Spleen (tissue), 7 donors: ENCODE measurements around the gene CSF3R.

Source experiments
- POLR2A ChIP-seq, 3 donors: fragments of 450-650 bp; IDR thresholded peaks; one replicate each; pipeline ENCODE4 v1.5.1; 2017; ENCODE audit warnings: antibody characterized with exemption in 3 of 3, mild to moderate bottlenecking in 1 of 3
- POLR2AphosphoS5 ChIP-seq, 3 donors: sonication (generic); formaldehyde crosslinking; IDR thresholded peaks; one replicate each; pipeline ENCODE4 v1.5.1; 2017; ENCODE audit warnings: antibody characterized with exemption in 3 of 3
- TF ChIP-seq, protein P1 (sequence below), 11 experiments: fragments of 200-600 bp in 7 of 11; fragments of 450-650 bp in 4 of 11; sonication (generic) in 4 of 11; IDR thresholded peaks in 8 of 11; conservative IDR thresholded peaks in 3 of 11; 1 replicate in 7 of 11; 2 replicates in 4 of 11; pipeline versions ENCODE4 v1.4.0 to v1.8.0; 2016 to 2021; ENCODE audit warnings: antibody characterized with exemption in 11 of 11, inconsistent platforms in 4 of 11, mild to moderate bottlenecking in 1 of 11
- donor health status: DM: no; HTN: no; CAD: no; lungs with moderate emphysema.
- donor health status: DM: no; HTN: no; CAD: no.
- donor health status: DM: no; HTN: no; CAD: no.

DNA sequence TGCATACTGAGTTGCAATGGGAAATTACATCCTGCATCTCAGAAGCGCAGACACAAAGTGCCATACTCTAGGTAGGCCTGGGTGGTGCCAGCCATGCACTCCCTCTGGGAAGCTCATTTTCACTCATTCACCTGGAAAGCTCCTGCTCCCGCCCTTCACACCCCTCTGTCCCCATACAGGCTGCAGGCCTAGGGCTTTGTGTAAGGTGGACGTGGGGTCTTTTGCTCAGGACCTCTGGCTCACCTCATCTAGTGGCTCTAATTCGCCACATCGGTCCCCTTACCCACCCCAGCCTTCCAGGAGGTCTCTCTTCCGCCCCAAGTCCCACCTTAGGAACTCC is 19.3 kb downstream of the CSF3R start:
- TF ChIP-seq, protein P1, sequence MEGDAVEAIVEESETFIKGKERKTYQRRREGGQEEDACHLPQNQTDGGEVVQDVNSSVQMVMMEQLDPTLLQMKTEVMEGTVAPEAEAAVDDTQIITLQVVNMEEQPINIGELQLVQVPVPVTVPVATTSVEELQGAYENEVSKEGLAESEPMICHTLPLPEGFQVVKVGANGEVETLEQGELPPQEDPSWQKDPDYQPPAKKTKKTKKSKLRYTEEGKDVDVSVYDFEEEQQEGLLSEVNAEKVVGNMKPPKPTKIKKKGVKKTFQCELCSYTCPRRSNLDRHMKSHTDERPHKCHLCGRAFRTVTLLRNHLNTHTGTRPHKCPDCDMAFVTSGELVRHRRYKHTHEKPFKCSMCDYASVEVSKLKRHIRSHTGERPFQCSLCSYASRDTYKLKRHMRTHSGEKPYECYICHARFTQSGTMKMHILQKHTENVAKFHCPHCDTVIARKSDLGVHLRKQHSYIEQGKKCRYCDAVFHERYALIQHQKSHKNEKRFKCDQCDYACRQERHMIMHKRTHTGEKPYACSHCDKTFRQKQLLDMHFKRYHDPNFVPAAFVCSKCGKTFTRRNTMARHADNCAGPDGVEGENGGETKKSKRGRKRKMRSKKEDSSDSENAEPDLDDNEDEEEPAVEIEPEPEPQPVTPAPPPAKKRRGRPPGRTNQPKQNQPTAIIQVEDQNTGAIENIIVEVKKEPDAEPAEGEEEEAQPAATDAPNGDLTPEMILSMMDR (IDR thresholded peaks at IDR 0.05 in 8 of 11, conservative IDR thresholded peaks at IDR 0.05 in 3 of 11): no peak
- TF ChIP-seq POLR2A (IDR thresholded peaks at IDR 0.05) (no peak), POLR2AphosphoS5 (IDR thresholded peaks at IDR 0.05) (no peak)
